MM.1S (cell line): ENCODE measurements around the gene NDUFS6.

Experiments
- DNase-seq: peaks from one replicate; pipeline ENCODE4 v3.0.0-alpha.2; 2015
- H2AFZ ChIP-seq: fragments of 300-600 bp; sonication (generic); 2 replicates; pipeline ENCODE4 v1.6.0; 2016; ENCODE audit warnings: antibody characterized with exemption, low read length
- H3F3A ChIP-seq: fragments of 300-600 bp; sonication (generic); 2 replicates; pipeline ENCODE4 v1.6.1; 2016; ENCODE audit warnings: mild to moderate bottlenecking, antibody characterized with exemption, low read length, moderate library complexity, mixed read lengths; ENCODE audit not compliant: insufficient read depth
- H3K27ac ChIP-seq: fragments of 300-600 bp; sonication (generic); 2 replicates; pipeline ENCODE4 v1.5.1; 2016; ENCODE audit warnings: mild to moderate bottlenecking, low read length
- H3K27me3 ChIP-seq: fragments of 300-600 bp; sonication (generic); replicated peaks from 2 replicates; pipeline ENCODE4 v1.6.0; 2016; ENCODE audit warnings: low read length; ENCODE audit not compliant: insufficient read depth
- H3K36me3 ChIP-seq: fragments of 300-600 bp; sonication (generic); replicated peaks from 2 replicates; pipeline ENCODE4 v1.6.1; 2016; ENCODE audit warnings: mild to moderate bottlenecking, low read length, mixed read lengths; ENCODE audit not compliant: insufficient read depth
- H3K4me1 ChIP-seq: fragments of 300-600 bp; sonication (generic); 2 replicates; pipeline ENCODE4 v1.6.1; 2016; ENCODE audit warnings: low read length, mixed read lengths
- H3K4me2 ChIP-seq: fragments of 300-600 bp; sonication (generic); 2 replicates; pipeline ENCODE4 v1.6.0; 2016; ENCODE audit warnings: low read depth, low read length
- H3K4me3 ChIP-seq: fragments of 300-600 bp; sonication (generic); 2 replicates; pipeline ENCODE4 v1.5.1; 2016; ENCODE audit warnings: low read length, mixed read lengths
- H3K79me2 ChIP-seq: fragments of 300-600 bp; sonication (generic); 2 replicates; pipeline ENCODE4 v1.6.1; 2016; ENCODE audit warnings: mixed run types, low read length, mixed read lengths
- H3K9ac ChIP-seq: fragments of 300-600 bp; sonication (generic); 2 replicates; pipeline ENCODE4 v1.6.1; 2016; ENCODE audit warnings: low read length, mixed read lengths
- H3K9me2 ChIP-seq: fragments of 300-600 bp; sonication (generic); replicated peaks from 2 replicates; pipeline ENCODE4 v1.6.1; 2016; ENCODE audit warnings: mild to moderate bottlenecking, low read length, mixed read lengths; ENCODE audit not compliant: insufficient read depth
- H3K9me3 ChIP-seq: fragments of 300-600 bp; sonication (generic); replicated peaks from 2 replicates; pipeline ENCODE4 v1.6.1; 2016; ENCODE audit warnings: mild to moderate bottlenecking, low read length, mixed read lengths; ENCODE audit not compliant: insufficient read depth
- H4K20me1 ChIP-seq: fragments of 300-600 bp; sonication (generic); 2 replicates; pipeline ENCODE4 v1.6.1; 2016; ENCODE audit warnings: mild to moderate bottlenecking, low read length, moderate library complexity, mixed read lengths; ENCODE audit not compliant: insufficient read depth
- CTCF ChIP-seq: fragments of 300-600 bp; sonication (generic); IDR thresholded peaks from 2 replicates; pipeline ENCODE4 v1.5.1; 2016; ENCODE audit warnings: antibody characterized with exemption, low read length, mixed read lengths
- EZH2 ChIP-seq: fragments of 300-600 bp; sonication (generic); optimal IDR thresholded peaks from 2 replicates; pipeline ENCODE3; 2017; ENCODE audit warnings: low read depth, mild to moderate bottlenecking, antibody characterized with exemption, low read length, mixed read lengths
- EZH2phosphoT487 ChIP-seq: fragments of 300-600 bp; sonication (generic); IDR thresholded peaks from 2 replicates; pipeline ENCODE4 v1.6.1; 2018; ENCODE audit warnings: antibody characterized with exemption, low read length

Gene NDUFS6

GRCh38 chr5:1762121-1762882 is 38.9 kb upstream of the NDUFS6 start:
- peaks cover 35% of the 10 kb centered on the region for H3K27me3 ChIP-seq
- TF ChIP-seq CTCF: no peak
- no peak for TF ChIP-seq EZH2phosphoT487
- no peak overlapping the region for H3K9ac ChIP-seq
- no peaks in the 10 kb centered on the region for H3K9me2 ChIP-seq
- no peaks in the 10 kb centered on the region for H3K9me3 ChIP-seq
- no peak for DNase-seq
- no peak overlapping the region for H2AFZ ChIP-seq
- H3F3A ChIP-seq: no peaks in the 10 kb centered on the region
- no peak overlapping the region for H3K4me2 ChIP-seq
- H3K36me3 ChIP-seq: no peaks in the 10 kb centered on the region
- H3K4me3 ChIP-seq: no peak overlapping the region
- H4K20me1 ChIP-seq: no peaks in the 10 kb centered on the region
- 0 out of 2 replicates have a peak, but pooled peaks cover 9% of the 10 kb centered on the region for H3K4me1 ChIP-seq
- no peak overlapping the region for H3K27ac ChIP-seq
- no peaks in the 10 kb centered on the region for H3K79me2 ChIP-seq

GRCh38 chr5:1762883-1763547 is 38.2 kb upstream of the NDUFS6 start:
- H4K20me1 ChIP-seq: no peaks in the 10 kb centered on the region
- no peak overlapping the region for H2AFZ ChIP-seq
- H3K4me2 ChIP-seq: no peak overlapping the region
- H3K36me3 ChIP-seq: no peaks in the 10 kb centered on the region
- TF ChIP-seq EZH2phosphoT487 (no peak), EZH2 (no peak), CTCF (no peak)
- H3K9ac ChIP-seq: no peak overlapping the region
- DNase-seq: no peak
- H3K9me3 ChIP-seq: no peaks in the 10 kb centered on the region
- no peak overlapping the region for H3K27ac ChIP-seq
- no peaks in the 10 kb centered on the region for H3K9me2 ChIP-seq
- H3K4me1 ChIP-seq: 0 out of 2 replicates have a peak, but pooled peaks cover 9% of the 10 kb centered on the region
- peaks cover 37% of the 10 kb centered on the region for H3K27me3 ChIP-seq
- H3F3A ChIP-seq: no peaks in the 10 kb centered on the region
- no peak overlapping the region for H3K4me3 ChIP-seq
- H3K79me2 ChIP-seq: no peaks in the 10 kb centered on the region

- Histone ChIP-seq H4K20me1 (no peaks in the 10 kb centered on the region), H3K4me2 (no peak overlapping the region), H3K9ac (no peak overlapping the region), H3F3A (no peaks in the 10 kb centered on the region), H3K36me3 (no peaks in the 10 kb centered on the region), H3K4me3 (no peak overlapping the region), H2AFZ (no peak overlapping the region), H3K27me3 (peaks cover 33% of the 10 kb centered on the region), H3K79me2 (no peaks in the 10 kb centered on the region), H3K9me3 (no peaks in the 10 kb centered on the region), H3K9me2 (no peaks in the 10 kb centered on the region), H3K27ac (no peak overlapping the region), H3K4me1 (0 out of 2 replicates have a peak, but pooled peaks cover 9% of the 10 kb centered on the region)
- DNase-seq: no peak
- TF ChIP-seq EZH2phosphoT487 (no peak), EZH2 (no peak), CTCF (peak; percentile 45)
Measured at GRCh38 chr5:1763548-1763911, 37.7 kb upstream of the NDUFS6 start.
